HG03135 (cell line): ENCODE data around the gene KCNK5.

Experiments used
- ATAC-seq: cut with Tn5 transposase; IDR thresholded peaks from one replicate; pipeline ENCODE4 v1.9.1; 2021; ENCODE audit warnings: mild to moderate bottlenecking, moderate library complexity; ENCODE audit not compliant: unreplicated experiment

KCNK5 gene

GRCh38 chr6:39178235-39178634 is 51.0 kb downstream of the KCNK5 start:
- ATAC-seq, result no peak

GRCh38 chr6:39177130-39177529 is 52.1 kb downstream of the KCNK5 start:
- ATAC-seq, result no peak

- no peak for ATAC-seq
Observed at GRCh38 chr6:39173270-39173669, 56.0 kb downstream of the KCNK5 start.

- no peak for ATAC-seq
Observed at GRCh38 chr6:39172377-39172757, 56.9 kb downstream of the KCNK5 start.

GRCh38 chr6:39171489-39172376 is 57.5 kb downstream of the KCNK5 start:
- no peak for ATAC-seq

- ATAC-seq, result no peak
Observed at GRCh38 chr6:39170860-39171259, 58.4 kb downstream of the KCNK5 start.

GRCh38 chr6:39170389-39170788 is 58.9 kb downstream of the KCNK5 start:
- ATAC-seq, result no peak

GRCh38 chr6:39169448-39170344 is 59.6 kb downstream of the KCNK5 start:
- no peak for ATAC-seq

GRCh38 chr6:39167866-39168625 is 61.2 kb downstream of the KCNK5 start:
- ATAC-seq, result no peak

- ATAC-seq, result no peak
Observed at GRCh38 chr6:39167321-39167720, 62.0 kb downstream of the KCNK5 start.

GRCh38 chr6:39166912-39167290 is 62.4 kb downstream of the KCNK5 start:
- no peak for ATAC-seq

GRCh38 chr6:39166189-39166911 is 62.9 kb downstream of the KCNK5 start:
- no peak for ATAC-seq

GRCh38 chr6:39157511-39157910 is 71.8 kb downstream of the KCNK5 start:
- ATAC-seq, result no peak

GRCh38 chr6:39156801-39157200 is 72.5 kb downstream of the KCNK5 start:
- ATAC-seq, result no peak

GRCh38 chr6:39154705-39155104 is 74.6 kb downstream of the KCNK5 start:
- ATAC-seq, result no peak

- ATAC-seq, result no peak
Observed at GRCh38 chr6:39153766-39154397, 75.4 kb downstream of the KCNK5 start.

GRCh38 chr6:39152262-39152661 is 77.0 kb downstream of the KCNK5 start:
- no peak for ATAC-seq

- ATAC-seq, result no peak
Observed at GRCh38 chr6:39151211-39151610, 78.1 kb downstream of the KCNK5 start.

GRCh38 chr6:39144481-39145173 is 84.6 kb downstream of the KCNK5 start:
- no peak for ATAC-seq
